SKM-1 treated with dmso at 0.1 percent for 144 hours (cell line): ENCODE results near the gene KIAA0513.
"Not testable (repeated sequence)": the region's sequence is repeated elsewhere in the genome, so short reads cannot be mapped to it uniquely, and the experiment has no call there.

ENCODE experiments used
- DNase-seq: peaks from one replicate; lab custom pipeline; 2025; ENCODE audit not compliant: unreplicated experiment; lab: John Stamatoyannopoulos, UW

KIAA0513 gene

DNA sequence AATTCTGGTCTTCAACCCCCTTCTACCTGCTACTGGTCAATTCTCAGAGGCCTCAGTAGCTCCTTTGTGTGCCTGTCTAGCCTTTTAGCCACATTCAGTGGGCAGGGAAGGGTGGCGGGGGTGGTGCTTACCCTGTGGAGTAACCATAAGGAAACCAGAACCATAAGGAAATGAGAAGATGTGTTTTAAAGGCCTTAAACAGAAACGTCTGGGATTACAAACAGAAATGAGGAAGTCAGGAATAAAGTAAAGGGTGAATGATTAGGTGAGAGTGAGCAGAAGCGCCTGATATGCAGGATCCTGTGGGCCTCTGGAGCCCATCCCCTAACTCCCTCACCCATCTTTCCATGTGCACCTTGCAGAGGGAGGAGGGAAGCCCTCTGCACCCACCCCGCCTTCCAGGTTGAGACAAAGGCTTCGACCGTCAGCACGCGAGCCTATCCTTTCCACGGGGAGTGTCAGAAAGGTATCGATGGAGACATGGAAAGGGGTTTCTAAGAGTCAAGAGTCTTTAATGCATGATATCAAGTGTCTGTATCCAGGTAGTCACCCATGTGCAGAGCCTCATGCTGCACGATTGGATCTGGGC is 20.4 kb downstream of the KIAA0513 start:
- peak; percentile 35 for DNase-seq

DNA sequence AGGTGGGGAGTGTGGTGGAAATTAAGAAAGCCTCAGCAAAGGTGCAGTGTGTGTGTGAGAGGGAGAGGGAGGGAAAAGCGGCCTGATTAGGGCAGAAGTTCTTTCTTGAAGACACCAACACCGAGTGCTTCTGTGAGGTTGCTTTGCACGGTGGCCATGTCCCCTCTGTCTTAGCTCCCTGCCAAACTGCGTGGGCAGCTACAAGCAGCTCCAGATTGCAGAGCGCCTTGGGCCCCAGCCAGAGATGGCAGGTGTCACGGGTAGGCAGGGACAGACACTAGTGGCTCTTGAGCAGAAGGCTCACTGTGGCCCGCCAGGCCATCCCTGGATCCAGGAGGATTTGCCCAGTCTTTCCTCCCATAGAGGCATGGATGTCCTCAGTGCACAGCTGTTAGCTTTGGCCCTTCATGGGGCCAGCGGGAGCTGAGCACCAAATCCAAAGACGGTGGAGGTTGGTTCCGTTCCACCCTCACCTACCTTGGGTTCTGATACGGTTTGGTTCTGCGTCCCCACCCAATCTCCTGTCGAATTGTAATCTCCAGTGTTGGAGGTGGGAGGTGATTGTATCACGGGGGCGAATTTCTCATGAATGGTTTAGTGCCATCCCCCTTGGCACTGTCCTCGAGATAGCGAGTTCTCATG is 21.4 kb downstream of the KIAA0513 start:
- no peak for DNase-seq

DNA sequence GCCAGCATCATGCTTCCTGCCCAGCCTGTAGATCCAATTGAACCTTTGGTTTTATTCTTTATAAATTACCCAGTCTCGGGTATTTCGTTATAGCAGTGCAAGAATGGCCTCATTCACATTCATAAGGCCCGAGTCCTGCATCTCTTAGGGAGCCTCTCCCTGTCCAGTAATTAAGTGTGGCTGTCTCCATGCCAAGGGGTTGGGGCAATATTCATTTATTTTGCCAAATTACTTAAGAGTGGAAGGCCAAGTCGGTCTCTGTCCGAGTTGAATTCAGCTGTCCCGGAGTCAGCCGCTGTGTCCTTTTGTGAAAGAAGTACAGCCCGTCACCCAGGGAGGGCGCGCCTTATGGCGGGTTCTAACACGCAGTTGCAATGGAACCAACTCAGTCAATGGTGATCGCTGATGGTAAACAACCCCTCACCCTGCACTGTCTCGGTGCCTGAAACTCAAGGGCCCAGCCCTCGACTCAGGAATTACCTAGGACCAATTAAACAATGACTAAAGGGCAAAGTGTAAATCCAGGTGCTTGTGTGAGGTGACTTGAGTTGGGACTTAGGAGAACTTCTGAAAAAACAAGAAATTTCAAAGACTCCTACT is 22.2 kb downstream of the KIAA0513 start:
- no peak for DNase-seq

DNA sequence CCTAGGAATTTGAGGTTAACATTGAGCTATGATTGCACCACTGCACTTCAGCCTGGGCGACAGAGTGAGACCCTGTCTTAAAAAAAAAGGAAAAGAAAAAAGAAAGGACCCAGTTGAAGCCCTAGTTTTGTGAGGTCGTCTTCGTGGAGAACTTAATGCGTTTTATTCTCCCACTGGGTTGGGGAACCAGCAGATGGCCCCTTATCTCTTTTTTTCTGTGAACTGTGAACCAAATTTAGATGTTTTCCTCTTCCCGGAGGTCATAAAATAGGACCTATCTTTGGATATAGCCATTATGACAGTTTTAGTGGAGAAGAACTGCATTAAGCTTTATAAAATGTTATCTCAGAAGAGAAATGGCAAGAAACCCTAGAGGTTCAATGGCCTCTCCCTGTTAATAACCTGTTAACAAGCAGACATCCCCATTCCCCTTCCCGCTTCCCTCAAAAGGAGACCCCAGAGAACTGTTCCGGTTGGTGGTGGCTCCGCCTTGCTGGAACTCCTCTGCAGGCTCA is 23.5 kb downstream of the KIAA0513 start:
- no peak for DNase-seq

DNA sequence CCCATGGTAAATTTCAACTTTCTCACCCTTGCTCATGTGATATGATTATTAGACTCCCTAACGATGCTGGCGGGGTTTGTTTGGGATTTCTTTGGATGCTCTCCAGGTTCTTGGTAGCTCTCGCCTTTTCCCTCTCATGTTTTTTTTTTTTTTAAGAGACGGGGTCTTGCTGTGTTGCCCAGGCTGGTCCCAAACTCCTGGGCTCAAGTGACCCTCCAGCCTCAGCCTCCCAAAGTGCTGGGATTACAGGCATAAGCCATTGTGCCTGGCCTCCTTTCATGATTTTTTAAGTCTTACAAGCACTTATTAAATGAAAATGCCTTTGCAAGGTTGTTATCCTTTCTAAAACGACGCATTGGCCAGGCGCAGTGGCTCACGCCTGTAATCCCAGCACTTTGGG is 24.1 kb downstream of the KIAA0513 start:
- DNase-seq, result no peak

DNA sequence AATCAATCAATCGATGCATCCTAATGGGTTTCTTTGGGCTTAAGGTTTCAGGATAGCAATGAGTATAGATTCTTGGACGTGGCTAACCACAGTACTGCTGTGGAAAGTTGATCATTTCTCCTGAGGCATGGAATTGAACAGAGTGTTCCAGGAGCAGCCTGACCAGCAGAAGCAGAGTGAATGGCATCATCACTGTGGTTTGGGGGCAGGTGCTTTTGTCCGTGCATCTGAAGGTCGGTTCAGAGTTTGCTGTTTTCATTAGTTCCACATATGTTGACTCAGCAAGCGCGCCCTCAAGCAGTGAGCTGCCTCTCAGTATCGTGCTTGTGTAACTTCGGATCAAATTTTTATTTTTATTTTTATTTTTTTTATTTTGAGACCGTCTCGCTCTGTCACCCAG is 24.9 kb downstream of the KIAA0513 start:
- DNase-seq, result no peak

DNA sequence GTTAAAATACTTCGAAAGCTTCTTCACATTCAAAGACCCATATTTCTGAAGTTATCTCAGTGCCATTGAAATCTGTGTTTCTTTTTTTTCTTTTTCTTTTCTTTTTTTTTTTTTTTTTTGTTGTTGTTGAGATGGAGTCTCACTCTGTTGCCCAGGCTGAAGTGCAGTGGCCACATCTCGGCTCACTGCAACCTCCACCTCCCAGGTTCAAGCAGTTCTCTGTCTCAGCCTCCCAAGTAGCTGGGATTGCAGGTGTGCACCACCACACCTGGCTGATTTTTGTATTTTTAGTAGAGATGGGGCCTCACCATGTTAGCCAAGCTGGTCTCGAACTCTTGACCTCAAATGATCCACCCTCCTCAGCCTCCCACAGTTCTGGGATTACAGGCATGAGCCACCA is 26.7 kb downstream of the KIAA0513 start:
- DNase-seq, result not testable (repeated sequence)

DNA sequence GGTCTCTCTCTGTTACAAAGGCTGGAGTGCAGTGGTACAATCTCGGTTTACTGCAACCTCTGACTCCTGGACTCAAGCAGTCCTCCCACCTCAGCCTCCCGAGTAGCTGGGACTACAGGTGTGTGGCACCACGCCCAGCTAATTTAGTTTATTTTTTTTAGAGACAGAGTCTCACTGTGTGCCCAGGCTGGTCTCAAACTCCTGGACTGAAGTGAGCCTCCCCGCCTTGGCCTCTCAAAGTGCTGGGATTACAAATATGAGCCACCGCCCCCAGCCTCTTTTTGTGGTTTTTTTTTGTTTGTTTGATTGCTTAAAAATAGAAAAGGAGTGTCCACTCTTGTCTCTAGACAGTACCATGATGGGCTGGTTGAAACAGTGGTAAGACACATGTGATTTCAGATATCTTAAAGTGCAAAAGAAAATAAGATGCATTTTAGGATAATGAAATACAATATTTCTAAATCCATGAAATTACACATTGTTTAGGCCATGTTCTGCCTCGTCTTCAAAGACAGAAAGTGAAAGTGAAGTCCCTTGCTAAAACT is 27.4 kb downstream of the KIAA0513 start:
- DNase-seq, result no peak

DNA sequence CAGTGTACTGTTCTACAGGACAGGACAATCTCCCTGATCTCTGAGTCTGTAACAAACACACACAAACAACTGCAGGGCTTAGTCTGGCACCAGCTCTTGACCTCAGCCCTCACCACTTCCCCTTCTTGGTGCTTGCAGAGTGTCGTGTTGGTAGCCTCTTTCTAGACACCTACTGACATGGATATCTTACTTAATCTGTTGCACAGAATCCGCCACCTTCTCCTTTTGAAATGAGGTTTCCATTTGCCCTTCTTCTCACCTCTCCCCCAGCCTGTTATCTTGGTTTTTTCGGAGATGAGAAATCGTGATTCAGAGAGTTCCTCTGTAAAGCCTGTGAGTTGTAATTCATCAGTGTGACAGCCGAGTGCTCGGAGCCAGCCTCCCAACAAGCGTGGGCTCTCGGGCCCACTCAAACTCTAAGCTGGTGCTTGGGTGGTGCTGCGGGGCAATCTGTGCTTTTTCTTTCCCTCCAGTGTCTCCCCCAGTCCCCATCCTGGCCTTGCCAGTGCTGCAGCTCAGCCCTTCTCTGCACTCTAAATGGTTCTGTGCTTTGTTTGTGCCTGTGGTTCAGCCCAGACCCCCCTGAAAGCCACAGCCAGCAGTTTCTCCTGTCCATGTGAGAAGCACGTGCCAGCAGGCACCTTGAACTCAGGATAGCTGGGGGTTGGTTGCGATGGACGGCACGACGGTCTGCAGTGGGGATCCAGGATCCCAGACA is 28.1 kb downstream of the KIAA0513 start:
- DNase-seq, result peak; percentile 99

DNA sequence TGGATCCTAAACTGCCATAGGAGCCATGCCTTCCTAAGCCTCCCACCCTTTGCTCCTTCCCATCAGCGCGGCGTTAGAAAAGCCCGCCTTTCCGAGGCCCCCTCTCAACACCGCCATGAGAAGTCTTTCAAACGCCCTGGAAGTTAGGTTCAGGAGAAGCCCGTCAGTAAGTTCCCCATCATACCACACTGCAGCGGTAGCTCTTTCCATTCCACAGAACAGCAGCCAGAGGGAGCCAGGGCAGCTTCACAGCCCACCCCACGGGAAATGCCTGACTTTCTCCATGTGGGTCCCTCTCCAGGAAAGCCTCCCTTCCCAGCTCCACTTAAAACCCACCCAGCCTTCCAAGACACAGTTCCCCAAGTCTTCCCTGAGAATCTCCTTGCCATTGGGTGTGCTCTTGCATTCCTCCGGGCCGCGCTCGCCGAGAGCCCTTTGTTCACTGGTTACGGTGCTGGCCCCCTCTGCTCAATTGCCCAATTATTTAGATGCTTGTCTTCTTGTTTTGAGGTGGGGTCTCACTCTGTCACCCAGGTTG is 28.7 kb downstream of the KIAA0513 start:
- no peak for DNase-seq

DNA sequence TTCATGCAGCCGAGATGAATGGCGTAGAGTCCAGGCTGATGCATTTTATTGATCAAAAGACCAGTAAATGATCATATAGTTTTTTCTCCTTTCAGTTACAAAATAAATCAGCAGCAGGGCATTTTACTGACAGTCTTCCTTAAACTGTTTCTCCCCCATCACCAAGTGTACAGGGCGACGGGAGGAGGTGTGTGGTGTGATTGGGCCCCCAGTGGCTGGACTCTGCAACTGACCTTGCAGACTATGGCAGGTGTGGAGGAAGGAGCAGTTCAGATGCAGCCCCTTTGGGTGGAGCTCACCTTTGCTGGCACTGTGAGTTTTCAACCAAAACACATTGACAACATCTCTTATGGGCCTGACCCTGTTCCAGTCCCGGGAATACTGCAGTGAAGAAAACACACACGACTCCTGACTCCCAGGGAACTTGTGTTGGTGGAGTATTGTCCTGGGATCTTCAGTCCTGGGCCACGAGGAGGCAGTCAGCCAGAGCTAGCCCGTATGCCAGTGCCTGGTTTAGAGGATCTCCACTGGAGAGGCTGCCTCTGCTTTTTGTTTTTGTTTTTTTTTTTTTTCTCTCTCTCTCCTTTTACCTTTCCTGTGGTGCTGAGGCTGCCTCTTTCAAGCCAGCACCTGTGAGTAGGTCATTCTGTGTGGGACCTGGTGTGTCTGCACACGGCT is 29.8 kb downstream of the KIAA0513 start:
- no peak for DNase-seq

DNA sequence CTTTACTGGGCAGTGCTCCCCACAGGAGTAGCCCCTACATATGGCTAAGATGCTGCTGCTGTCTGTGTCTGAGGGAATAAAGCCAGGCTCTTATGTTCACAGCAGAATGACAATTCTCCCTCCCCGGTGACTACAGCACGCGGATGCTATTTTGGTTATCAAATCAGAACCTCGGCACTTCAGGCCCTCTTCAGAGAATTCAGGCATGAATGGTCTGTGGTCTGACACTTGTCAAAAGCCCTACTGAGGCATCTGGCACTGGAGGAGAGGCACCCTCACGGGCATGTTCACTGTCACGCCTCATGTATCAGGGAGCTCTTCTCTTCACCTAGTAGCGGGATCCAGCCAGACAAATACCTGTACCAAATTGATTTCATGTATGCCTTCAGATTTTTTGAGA is 30.4 kb downstream of the KIAA0513 start:
- no peak for DNase-seq

DNA sequence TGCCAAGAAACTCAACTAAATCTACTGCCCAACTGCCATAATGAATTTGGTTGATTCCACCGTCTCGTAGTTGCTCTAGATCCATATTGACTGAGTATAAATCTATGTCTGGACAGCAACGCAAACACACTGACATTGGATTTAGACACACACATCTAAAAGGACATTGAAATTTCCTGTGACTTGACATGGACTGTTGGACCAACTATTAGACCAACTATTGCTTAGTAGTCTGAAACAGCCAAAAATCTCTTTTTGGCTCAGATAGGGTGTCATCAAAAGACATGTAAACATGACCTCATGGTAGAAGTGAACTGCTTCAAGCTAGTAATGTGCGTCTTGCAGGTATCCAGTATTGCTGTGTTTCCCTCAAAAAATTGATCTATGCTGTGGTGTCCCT is 31.3 kb downstream of the KIAA0513 start:
- DNase-seq, result no peak

DNA sequence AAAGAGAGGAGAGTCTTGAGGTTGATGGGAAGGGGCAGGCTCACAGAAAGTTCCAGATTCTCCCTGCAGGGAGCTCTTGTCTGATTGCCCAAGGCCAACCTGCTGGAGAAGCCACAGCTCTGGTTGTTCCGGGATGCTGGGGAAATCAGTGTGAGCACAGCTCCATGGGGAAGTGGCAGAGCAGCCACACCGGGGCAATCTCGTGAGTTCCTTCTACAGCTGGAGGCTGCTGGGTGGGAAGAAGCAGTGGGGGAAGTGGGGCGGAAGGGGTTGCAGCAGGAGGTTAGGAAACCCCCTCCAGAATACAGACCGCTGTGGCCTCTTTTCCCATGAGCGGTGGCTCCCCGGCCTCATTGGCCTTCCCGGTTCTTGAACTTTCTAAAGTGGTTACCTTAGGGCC is 34.0 kb downstream of the KIAA0513 start:
- DNase-seq, result peak; percentile 68

DNA sequence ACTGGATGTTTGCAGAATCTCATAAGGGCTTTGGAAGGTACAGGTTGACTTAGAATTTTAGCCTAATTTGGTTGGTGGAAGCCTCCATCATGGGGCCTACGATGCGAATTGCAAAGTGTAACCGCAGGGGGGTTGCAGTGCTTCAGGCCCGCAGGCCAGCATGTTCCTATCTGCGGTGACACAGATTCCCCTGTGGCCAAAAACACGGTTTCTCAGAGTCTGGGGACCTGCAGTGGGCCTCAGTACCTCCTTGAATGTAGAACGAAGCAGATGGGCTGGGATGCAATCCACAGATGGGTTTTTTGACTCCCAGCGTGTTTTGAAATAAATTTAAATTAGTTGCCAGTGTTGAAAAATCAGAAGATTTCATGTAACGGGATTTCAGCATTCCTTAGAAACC is 34.7 kb downstream of the KIAA0513 start:
- no peak for DNase-seq

DNA sequence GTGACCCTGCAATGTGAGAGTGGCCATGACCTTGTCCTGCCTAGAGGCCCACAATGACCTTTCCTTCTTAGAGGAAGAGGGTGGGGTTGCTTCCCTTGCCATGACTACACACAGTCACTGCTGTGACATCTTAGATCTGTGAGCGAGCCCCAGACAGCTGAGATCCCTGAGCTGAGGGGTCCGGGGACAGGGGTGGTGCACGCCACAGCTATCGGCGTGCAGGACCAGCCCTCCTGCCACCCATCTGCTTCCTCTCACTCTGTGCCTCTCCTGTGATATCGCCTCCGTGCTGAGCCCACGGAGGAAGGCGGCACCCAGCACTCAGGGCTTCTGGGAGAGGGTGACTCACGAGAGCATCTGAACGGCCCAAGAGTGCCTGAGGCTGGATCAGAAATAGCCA is 35.2 kb downstream of the KIAA0513 start:
- no peak for DNase-seq

DNA sequence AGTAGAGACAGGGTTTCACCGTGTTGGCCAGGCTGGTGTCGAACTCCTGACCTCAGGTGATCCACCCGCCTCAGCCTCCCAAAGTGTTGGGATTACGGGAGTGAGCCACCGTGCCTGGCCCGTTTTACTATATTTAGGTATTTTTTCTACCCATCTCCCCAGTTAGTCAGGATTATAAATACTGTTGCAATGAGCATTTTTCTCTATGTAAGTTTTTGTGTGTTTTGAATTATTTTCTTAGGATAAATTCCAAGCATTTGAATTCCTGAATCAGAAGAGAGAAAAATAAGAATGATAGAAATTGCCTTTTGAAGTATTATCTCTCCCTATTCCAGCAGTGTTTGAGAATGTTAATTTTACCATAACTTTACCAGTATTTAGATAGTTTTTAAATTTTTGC is 36.6 kb downstream of the KIAA0513 start:
- no peak for DNase-seq

DNA sequence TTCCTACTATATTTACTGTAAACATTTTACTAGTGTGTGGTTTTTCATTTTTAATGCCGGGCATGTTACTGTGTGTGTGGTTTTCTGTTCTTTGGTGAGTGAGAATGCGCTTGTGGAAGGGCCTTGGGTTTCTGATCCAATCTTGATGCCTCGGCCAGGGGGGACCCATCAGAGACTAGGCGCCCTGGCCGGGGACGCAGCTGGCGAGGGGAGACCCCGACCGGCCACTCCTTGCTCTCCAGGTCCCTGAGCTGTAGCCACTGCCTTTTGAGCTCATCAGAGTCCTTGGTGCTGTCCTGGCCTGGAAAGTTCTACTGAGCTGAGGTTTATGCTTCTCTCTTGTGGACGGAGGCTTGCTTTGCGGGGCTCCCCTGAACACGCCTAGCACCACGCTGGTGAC is 37.5 kb downstream of the KIAA0513 start:
- no peak for DNase-seq

DNA sequence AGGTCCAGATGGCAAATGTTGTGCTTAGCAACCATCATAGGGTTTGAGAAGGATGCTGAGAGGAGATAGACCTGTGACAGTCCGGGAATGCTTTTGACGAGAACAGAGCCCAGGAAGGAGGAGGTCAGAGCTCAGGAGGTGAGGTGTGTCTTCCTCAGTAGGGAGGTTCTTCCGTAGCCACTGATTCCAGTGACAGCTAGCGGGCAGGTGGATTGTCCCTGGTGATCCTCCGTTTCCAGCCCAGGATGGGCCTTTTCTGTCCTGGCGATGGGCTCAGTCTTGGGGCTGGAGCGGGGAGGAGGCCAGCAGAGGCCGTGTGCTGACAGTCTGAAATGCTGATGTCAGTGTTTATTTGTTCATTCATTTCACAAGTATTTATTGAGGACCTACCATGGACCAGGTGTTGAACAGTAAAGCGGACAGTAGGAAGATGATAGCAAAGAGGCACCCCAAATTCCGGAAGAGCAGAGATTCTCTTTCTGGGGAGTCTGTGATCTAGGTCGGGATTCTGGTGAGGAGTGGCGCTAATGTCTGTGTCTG is 38.8 kb downstream of the KIAA0513 start:
- DNase-seq, result no peak

DNA sequence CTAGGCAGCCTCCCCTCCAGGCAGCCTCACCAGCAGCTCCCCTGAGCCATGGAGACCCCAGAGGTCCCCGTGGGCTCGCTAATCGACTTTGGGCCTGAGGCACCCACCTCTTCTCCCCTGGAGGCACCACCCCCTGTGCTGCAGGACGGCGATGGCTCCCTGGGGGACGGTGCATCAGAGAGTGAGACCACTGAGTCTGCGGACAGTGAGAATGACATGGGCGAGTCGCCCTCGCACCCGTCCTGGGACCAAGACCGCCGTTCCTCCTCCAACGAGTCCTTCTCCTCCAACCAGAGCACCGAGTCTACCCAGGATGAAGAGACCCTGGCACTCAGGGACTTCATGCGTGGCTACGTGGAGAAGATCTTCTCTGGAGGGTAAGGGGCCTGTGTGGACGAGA is 39.4 kb downstream of the KIAA0513 start:
- DNase-seq, result no peak

DNA sequence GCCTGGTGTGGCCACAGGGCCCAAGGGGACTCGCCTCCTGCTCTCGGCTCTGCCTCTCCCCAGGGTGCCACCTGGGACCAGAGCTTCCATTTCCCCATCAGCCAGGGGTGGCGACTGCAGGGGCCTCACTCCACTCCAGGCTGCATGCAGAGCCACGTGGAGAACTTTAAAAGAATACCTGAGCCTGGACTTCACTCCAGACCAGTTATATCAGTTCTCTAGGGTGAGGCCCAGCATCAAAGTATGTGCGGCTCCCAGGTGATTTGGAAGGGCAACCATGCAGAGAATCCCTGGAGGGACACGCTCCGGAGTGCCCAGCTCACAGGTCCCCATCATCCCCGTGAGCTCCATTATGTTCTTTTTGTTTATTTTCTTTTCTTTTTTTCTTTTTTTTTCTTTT is 39.8 kb downstream of the KIAA0513 start:
- DNase-seq, result no peak
